OCI-LY1 (cell line): ENCODE data around the gene CCNO.

Source experiments
- H2AFZ ChIP-seq: fragments of 200-600 bp; sonication (generic), shearing (Covaris generic); 2 replicates; pipeline ENCODE4 v1.6.0; 2014; ENCODE audit warnings: antibody characterized with exemption, mild to moderate bottlenecking, low read length
- H3F3A ChIP-seq: fragments of 200-600 bp; sonication (generic), shearing (Covaris generic); 2 replicates; pipeline ENCODE4 v1.6.0; 2014; ENCODE audit warnings: mild to moderate bottlenecking, antibody characterized with exemption, low read length, moderate library complexity; ENCODE audit not compliant: insufficient read depth
- H3K27ac ChIP-seq: fragments of 200-600 bp; sonication (generic); 2 replicates; pipeline ENCODE4 v1.5.1; 2014; ENCODE audit warnings: low read length, mixed run types, mild to moderate bottlenecking, low read depth; ENCODE audit not compliant: poor library complexity, severe bottlenecking
- H3K27me3 ChIP-seq: fragments of 200-600 bp; sonication (generic); 2 replicates; pipeline ENCODE4 v1.6.0; 2014; ENCODE audit warnings: antibody characterized with exemption, mild to moderate bottlenecking, low read length, moderate library complexity; ENCODE audit not compliant: insufficient read depth
- H3K36me3 ChIP-seq: fragments of 200-600 bp; sonication (generic); 2 replicates; pipeline ENCODE4 v1.6.1; 2014; ENCODE audit warnings: mild to moderate bottlenecking, antibody characterized with exemption, low read length, moderate library complexity, mixed read lengths; ENCODE audit not compliant: insufficient read depth
- H3K4me1 ChIP-seq: fragments of 200-600 bp; sonication (generic); 2 replicates; pipeline ENCODE4 v1.5.1; 2014; ENCODE audit warnings: mild to moderate bottlenecking, low read length, moderate library complexity; ENCODE audit not compliant: insufficient read depth, severe bottlenecking
- H3K4me2 ChIP-seq: fragments of 200-600 bp; sonication (generic), shearing (Covaris generic); 2 replicates; pipeline ENCODE4 v1.6.1; 2014; ENCODE audit warnings: low read length
- H3K4me3 ChIP-seq: fragments of 200-600 bp; sonication (generic); 2 replicates; pipeline ENCODE4 v1.5.1; 2014; ENCODE audit warnings: low read length, low read depth, mild to moderate bottlenecking, mixed read lengths; ENCODE audit not compliant: poor library complexity, severe bottlenecking
- H3K79me2 ChIP-seq: fragments of 200-600 bp; shearing (Covaris generic); 2 replicates; pipeline ENCODE4 v1.6.1; 2016; ENCODE audit warnings: mixed run types, low read length, mixed read lengths; ENCODE audit not compliant: insufficient read depth
- H3K9ac ChIP-seq: fragments of 200-600 bp; sonication (generic), shearing (Covaris generic); 2 replicates; pipeline ENCODE4 v1.6.1; 2014; ENCODE audit warnings: mild to moderate bottlenecking, low read length, mixed read lengths
- H3K9me2 ChIP-seq: fragments of 200-600 bp; sonication (generic), shearing (Covaris generic); 2 replicates; pipeline ENCODE4 v1.6.1; 2014; ENCODE audit warnings: low read depth, mild to moderate bottlenecking, low read length, mixed read lengths
- H3K9me3 ChIP-seq: fragments of 200-600 bp; shearing (Covaris generic); 2 replicates; pipeline ENCODE4 v1.6.1; 2014; ENCODE audit warnings: low read length, mixed read lengths
- H4K20me1 ChIP-seq: fragments of 200-600 bp; sonication (generic), shearing (Covaris generic); 2 replicates; pipeline ENCODE4 v1.6.0; 2016; ENCODE audit warnings: mild to moderate bottlenecking, low read length; ENCODE audit not compliant: insufficient read depth
- CTCF ChIP-seq: fragments of 200-600 bp; sonication (generic), shearing (Covaris generic); IDR thresholded peaks from 2 replicates; pipeline ENCODE4 v1.5.1; 2017; ENCODE audit warnings: mild to moderate bottlenecking, antibody characterized with exemption, low read length, moderate library complexity, mixed read lengths
- EZH2 ChIP-seq: fragments of 200-600 bp; sonication (generic), shearing (Covaris generic); IDR thresholded peaks from 2 replicates; pipeline ENCODE4 v1.8.0; 2017; ENCODE audit warnings: borderline replicate concordance, mixed run types, mild to moderate bottlenecking, antibody characterized with exemption, low read length, moderate library complexity, mixed read lengths

Gene CCNO

GRCh38 chr5:55232985-55233928 is at the start of gene CCNO:
Gene CCNO, minus strand, starts transcription at chr5:55233608. Its CDS starts 85 bp downstream, at chr5:55233523.
- H3K4me1 ChIP-seq = peaks cover 31% of the 10 kb centered on the region
- H3K36me3 ChIP-seq = no peaks in the 10 kb centered on the region
- H3K4me3 ChIP-seq = peak within 1 kb of the TSS; percentile 65
- no peaks in the 10 kb centered on the region for H4K20me1 ChIP-seq
- H2AFZ ChIP-seq = no peak within 1 kb of the TSS
- peak within 1 kb of the TSS; percentile 79 for H3K4me2 ChIP-seq
- H3K79me2 ChIP-seq = no peaks in the 10 kb centered on the region
- H3K9me3 ChIP-seq = no peaks in the 10 kb centered on the region
- H3K27me3 ChIP-seq = no peaks in the 10 kb centered on the region
- TF ChIP-seq EZH2 (no peak), CTCF (no peak)
- H3K9ac ChIP-seq = peak within 1 kb of the TSS; percentile 33; the same call in 1 of the 2 replicates
- no peak within 1 kb of the TSS for H3K27ac ChIP-seq
- H3K9me2 ChIP-seq = no peaks in the 10 kb centered on the region
- H3F3A ChIP-seq = no peaks in the 10 kb centered on the region

GRCh38 chr5:55278778-55279177 is 45.4 kb upstream of the CCNO start:
- Histone ChIP-seq H3K36me3 (peaks cover 78% of the 10 kb centered on the region), H3K27ac (no peak overlapping the region)
- no peak for TF ChIP-seq EZH2
- no peak for TF ChIP-seq CTCF

GRCh38 chr5:55276771-55277170 is 43.4 kb upstream of the CCNO start:
- H3K36me3 ChIP-seq = peaks cover 82% of the 10 kb centered on the region
- TF ChIP-seq EZH2 = no peak
- TF ChIP-seq CTCF = no peak
- no peaks in the 10 kb centered on the region for H3K9me2 ChIP-seq

More at GRCh38 chr5:55278778-55279177, 45.4 kb upstream of the CCNO start:
- Histone ChIP-seq H3F3A (no peaks in the 10 kb centered on the region), H3K4me3 (no peak overlapping the region), H3K27me3 (no peaks in the 10 kb centered on the region), H3K9me2 (no peaks in the 10 kb centered on the region), H4K20me1 (no peaks in the 10 kb centered on the region), H3K79me2 (no peaks in the 10 kb centered on the region), H3K4me1 (no peaks in the 10 kb centered on the region), H3K4me2 (no peak overlapping the region), H2AFZ (no peak overlapping the region), H3K9ac (no peak overlapping the region), H3K9me3 (no peaks in the 10 kb centered on the region)

More at GRCh38 chr5:55276771-55277170, 43.4 kb upstream of the CCNO start:
- Histone ChIP-seq H3K4me1 (no peaks in the 10 kb centered on the region), H3K27ac (no peak overlapping the region), H3K9me3 (no peaks in the 10 kb centered on the region), H3K4me2 (no peak overlapping the region), H3K27me3 (no peaks in the 10 kb centered on the region), H3K9ac (no peak overlapping the region), H2AFZ (no peak overlapping the region), H4K20me1 (no peaks in the 10 kb centered on the region), H3F3A (no peaks in the 10 kb centered on the region), H3K4me3 (no peak overlapping the region), H3K79me2 (no peaks in the 10 kb centered on the region)
